Measurements from ENCODE around the gene PACS1.

PACS1 gene

DNA sequence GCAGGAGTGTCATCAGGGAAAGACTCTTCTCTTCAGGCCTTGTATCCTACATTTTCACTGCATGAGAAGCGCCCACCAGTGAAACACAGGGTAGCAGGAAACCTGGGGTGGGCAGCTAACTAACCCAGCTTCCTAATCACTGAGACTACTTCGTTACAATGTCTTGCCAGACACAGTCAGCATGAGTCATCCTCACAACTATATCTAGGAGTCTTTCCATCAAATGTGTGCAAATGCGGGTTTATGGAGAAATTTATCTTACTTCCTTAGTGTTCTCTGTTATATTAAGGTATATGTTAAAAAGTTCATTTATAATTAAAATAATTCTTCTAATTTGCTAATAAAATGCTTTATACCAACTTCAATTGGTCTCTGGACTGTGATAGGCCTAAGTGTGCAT, 118.5 kb downstream of the PACS1 start:
- no peak for DNase-seq

DNA sequence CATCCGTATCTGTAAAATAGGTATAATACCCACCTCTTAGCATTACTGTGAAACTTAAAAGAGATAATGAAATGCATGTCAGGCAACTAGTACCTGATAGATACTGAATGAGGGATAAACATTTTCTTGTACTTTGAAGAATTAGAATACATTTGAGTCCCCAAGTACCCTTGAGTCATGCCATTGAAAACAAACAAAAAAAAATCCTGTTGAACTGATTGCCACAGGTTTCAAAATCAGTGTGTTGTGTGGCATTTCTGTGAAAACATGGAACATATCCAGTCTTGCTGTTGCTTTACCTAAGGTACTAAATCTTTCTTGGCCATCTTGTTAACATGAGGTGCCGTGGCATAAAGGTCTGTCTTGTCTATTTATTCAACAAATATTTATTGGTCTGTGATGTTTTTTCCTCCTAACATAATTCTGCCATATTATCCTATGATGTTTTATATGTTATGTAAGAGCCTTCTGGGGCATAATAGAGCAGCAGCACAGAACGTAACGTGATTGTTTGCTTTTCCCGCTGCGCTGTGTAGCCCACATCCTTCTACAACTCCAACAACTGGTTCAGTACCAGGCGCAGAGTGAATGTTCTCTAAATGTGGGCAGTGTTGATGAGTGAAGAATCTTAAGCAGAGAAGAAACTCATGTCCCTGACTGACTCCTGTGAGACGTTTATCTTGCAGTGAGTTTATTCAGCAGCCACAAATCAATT, 119.1 kb downstream of the PACS1 start:
- DNase-seq, result no peak

DNA sequence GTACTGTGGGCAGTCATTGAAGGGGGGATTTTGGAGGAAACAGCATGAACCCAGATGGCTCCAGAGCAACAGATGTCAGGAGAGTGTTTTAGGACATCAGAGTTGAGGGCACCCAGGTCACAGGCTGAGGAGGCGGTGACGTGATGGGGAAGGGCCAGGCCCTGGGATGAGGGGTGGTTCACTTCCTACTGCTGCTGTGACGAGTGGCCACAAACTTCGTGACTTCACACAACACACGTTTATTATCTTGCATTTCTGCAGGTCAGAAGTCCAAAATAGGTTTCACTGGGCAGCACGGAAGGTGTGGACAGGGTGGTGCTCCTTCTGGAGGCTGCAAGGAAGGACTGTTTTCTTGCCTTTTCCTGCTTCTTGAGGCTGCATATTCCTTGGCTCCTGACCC, 120.7 kb downstream of the PACS1 start:
- no peak for DNase-seq

DNA sequence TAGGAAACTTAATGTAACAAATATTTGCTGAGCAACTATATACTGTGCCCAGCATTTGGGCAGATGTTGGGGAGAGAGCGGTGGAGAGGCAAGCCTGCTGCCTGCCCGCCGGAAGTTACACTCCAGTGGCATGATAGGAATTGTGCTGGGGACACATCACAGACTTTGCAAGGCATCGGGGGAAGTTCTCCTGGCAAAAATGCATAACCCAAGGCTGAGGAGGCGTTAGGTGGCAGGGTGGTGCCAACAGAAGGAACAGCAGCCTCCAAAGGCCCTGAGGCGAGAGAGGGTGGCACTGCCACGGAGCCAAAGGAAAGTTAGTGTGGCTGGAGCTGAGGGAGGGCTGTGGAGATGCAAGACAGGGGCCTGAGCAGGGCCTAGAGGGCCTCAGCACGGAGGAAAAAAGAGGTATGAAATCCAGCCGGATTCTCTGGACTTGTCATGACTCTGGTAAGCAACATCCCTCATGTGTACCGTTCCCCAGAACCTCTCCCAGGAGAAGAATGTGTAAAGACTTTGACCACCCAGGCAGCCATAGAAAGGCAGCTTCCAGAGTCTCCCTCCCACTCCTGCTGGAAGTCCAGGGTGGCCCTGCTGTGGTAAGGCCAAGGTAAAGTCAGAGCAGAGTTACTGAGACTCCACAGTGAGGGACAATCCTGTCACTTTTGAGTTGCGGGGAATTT, 122.2 kb downstream of the PACS1 start:
- DNase-seq, result no peak

DNA sequence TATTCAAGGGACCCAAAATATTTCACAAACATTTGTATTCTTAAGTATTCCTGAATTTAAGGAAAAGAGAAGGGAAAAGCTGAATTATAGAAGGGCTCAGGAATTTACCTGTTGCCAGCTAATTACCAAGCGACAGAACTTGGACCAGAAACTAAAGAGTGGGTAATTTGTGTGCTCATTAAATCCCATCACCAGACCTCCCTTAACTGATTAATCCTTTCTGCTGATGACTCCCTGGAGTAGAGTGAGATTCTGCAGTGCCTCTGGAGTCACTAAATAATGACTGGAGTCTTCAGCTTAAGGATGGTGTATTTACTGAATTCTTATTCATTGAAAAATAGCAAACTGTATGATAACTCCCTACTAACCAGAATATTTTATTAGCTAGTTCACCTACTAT, 124.3 kb downstream of the PACS1 start:
- DNase-seq, result no peak

DNA sequence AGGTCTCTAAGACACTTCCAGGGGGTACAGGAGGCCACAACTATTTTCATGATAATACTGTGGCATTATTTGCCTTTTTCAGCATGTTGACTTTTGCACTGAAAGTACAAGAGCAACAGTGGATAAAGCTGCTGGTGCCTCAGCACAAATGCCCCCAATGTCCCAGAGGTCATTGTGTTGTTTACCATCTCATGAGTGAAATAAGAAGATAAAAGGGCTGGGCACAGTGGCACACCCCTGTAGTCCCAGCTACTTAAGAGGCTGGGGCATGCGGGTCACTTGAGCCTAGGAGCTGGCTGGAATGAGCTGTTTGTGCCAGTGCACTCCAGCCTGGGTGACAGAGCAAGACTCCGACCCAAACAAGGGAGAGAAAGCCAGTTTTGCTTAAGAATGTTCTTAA, 125.8 kb downstream of the PACS1 start:
- no peak for DNase-seq

DNA sequence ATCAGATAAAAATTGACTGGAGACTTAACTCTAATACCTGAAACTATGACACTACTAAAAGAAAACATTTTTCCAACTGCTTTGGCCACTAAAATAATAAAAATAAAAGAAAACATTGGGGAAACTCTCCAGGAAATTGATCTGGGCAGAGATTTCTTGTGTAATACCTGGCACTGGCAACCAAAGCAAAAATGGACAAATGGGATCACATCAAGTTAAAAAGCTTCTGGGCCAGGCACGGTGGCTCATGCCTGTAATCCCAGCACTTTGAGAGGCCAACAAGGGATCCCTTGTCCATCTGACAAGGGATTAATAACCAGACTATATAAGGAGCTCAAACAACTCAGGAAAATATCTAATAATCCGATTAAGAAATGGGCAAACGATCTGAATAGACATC, 133.8 kb downstream of the PACS1 start:
- no peak for DNase-seq

DNA sequence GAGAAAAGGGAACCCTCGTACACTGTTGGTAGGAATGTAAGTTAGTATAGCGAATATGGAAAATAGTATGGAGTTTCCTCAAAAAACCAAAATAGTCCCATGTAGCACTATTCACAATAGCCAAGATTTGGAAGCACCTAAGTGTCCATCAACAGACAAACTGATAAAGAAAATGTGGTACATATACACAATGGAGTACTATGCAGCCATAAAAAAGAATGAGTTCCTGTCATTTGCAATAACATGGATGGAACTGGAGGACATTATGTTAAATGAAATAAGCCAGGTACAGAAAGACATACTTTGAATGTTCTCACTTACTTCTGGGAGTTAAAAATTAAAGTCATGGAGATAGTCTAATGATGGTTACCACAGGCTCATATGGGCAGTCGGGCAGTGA, 134.3 kb downstream of the PACS1 start:
- no peak for DNase-seq

DNA sequence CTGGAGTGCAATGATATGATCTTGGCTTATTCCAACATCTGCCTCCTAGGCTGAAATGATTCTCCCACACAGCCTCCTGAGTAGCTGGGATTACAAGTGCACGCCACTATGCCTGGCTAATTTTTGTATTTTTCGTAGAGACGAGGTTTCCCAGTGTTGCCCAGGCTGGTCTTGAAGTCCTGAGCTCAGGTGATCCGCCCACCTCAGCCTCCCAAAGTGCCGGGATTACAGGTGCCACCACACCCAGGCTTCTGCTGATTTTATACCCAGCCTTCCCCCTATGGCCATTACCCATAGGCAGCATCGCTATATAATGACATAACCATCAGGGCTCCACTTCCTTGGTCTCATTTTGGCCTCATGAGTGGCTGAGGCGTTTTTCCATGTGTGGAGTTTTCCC, 137.7 kb downstream of the PACS1 start:
- DNase-seq, result no peak

DNA sequence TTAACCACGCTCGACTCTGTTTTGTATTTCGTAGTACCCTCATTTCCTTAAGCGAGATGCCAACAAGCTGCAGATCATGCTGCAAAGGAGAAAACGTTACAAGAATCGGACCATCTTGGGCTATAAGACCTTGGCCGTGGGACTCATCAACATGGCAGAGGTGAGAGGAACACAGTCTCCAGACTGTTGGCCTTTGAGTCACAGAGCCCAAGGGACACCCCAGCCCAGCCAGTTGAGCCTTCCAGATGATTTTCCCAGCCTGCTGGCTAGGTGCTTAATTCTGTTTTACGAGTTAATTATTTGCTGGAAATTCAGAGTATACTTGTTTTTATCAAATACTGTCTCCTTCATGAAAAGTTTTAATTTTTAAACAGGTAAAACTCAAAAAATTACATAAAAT, 141.0 kb downstream of the PACS1 start:
- DNase-seq, result no peak

DNA sequence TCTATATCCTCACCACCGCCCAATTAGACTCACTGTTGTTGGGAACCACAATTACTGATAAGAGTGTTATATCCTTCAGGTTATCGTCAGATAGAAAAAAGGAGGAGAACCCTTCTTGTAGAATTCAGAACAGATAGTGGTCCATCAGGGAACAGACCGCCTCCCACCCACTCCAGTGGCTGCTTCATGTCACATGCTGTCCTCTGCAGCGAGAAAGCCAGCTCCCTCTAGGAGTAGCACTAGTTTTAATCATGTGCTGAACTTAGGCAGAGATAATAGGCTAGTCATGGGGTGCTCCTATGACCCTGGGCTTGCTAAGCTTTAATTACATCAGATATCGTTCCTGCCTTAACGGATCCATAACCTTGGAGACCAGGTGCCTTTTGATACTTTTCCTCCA, 146.8 kb downstream of the PACS1 start:
- DNase-seq, result no peak

DNA sequence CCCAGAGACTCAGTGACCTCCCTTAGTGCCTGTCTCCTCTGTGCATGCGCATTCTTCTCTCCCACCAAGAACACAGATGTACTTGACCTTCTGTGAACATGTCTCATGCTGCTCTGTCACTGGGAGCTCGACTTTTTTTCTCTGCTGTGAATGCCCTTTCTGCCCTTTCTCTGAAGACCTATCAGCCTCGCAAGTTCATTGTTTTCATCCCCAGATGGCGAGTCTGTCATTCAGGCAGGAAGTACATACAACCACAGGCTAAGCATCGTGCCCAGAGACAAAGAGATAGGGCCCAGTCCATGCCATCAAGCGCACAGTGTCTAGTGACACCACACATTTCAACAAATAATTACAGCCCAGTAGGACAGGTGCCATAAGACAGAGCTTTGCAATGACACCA, 148.0 kb downstream of the PACS1 start:
- DNase-seq, result no peak

DNA sequence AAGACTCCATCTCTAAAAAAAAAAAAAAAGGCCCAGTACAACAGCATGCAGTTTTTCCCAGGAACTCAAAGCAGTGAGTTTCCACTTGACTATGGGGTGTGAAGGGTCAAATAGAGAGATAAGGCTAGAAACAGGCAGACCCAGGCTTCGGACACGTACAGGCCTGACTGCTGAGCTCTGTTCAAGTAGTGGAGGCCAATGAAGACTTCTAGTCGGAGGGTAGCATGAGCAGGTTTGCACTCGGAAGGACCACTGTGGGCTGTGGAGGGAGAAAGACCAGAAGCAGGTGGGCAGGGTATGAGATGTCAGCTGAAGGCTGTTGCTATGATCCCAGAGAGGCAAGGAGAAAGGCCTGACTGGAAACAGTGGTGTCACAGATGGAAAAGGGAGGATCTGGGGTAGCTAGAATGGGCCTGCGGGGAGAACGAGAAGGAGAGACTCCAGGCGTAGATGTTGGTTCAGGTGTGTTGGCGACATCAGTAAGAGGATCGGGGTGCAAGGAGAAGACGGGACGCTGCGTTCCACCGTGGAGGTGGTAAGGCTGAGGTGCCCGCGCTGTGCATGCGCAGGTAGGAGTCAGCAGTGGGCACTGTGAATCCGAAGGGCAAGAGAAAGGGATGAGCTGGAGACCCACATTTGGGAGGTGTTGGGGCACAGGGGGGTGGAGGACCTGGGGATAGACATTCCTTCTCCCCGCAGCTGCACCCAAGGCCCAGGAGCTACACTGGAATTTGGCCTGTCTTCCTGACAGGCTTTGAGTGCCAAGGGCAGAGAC, 149.0 kb downstream of the PACS1 start:
- no peak for DNase-seq

DNA sequence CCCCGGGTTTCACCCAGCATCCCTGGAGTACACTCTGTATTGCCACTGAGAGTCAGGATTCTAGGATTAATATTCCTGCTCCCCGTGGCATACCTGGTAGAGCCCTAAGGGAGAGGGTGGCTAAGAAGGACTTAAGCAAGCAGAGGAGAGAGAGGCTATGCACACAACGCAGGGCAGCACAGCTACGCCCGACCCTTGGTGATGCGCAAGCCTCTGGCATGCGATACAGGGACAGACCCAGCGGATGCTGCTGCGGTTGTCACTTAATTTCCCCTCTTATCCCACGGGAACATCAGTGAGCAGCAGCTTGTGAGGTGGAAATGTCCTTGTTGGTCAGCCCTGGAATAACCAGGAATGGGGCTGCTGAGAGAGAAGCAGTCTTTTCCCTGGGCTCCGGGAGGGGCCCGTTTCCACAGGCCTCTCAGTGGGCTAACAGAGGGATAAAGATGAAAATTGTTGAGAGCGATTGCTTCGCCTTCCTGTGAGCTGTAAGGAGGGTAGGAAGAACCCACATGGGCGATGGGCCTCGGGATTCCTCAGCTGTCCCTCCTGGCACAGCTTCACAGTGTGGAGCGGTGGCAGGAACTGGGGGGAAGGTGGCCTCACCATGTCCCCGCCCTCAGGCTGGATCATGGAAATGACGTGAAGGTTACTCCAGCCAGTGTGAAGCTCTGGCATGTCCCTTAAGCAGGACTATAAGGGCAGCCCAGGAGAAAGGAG, 149.9 kb downstream of the PACS1 start:
- no peak for DNase-seq

DNA sequence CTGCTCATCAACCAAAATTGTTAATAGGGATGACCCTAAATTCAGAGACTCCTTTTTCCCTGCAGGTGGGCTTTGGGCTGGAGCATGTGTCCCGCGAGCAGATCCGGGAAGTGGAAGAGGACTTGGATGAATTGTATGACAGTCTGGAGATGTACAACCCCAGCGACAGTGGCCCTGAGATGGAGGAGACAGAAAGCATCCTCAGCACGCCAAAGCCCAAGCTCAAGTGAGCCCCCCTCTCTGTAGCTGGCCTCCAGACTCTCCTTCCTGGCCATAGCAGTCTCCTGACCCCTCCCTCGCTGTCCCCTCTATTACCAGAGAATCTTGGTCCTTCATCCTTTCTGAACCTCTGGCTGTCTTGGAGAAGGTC, 150.5 kb downstream of the PACS1 start:
- no peak for DNase-seq

DNA sequence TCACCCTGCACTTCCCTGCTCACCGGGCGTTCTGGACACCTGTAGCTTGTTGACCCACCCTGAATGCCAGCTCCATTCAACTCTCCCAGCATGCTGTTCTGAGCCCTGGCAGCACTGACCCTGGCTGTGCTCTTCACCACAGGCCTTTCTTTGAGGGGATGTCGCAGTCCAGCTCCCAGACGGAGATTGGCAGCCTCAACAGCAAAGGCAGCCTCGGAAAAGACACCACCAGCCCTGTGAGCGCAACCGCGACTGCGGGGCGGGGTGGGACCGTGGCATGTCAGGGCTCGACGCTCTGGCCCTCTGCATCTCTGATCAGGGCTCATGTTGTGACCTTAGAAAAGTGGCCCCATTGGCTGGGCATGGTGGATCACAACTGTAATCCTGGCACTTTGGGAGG, 150.9 kb downstream of the PACS1 start:
- no peak for DNase-seq

DNA sequence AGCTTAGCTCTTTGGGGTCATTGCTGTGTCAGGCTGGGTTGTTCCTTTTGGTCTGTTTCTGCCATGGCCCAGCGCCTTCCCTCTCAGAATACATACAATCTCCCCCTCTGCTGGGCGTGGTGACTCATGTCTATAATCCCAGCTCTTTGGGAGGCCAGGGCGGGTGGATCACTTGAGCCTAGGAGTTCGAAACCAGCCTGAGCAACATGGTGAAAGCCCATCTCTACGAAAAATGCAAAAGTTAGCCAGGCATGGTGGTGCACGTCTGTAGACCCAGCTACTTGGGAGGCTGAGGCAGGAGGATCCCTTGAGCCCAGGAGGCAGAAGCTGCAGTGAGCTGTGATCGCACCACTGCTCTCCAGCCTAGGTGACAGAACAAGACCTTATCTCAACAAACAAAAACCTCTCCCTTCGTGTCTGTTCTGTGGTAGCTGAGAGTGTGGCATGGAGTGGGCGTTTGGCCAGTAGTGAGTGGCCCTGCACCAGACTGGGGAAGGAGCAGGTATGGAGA, 151.7 kb downstream of the PACS1 start:
- no peak for DNase-seq

DNA sequence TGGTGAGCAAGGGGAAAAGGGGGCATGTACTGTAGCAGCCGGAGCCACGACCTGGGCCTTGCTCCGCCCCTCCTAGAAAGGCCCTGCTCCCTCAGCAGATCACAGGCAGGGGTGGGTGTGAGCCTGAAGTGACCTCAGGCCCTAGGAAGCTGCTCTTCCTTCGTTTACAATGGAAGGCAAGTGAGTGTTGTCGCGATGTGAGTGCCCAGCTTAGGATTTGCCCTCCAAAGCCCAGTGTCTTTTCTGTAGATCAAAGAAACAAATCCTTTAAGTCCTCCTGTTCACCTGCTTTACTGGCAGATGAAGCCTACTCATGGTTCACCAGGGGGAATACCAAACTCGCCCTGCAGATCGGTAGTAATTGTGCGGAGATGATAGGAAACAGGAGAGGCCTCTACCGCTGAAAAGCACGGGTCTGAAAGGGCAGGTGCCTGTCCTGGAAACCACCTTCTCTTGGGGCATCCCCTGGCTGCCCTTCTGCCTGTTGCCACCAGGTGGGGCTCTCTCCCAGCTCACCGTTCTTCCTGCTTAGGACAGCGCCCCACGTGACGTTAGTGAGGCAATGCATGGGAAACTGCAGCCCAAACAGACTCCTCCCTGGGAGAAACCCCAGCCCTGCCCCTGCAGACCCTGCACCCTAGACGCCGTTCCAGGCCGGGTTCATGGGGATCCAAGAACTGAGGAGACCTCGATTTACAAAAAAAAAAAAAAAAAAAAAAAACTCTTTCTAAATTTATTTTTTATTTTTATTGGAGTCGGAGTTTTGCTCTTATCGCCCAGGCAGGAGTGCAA, 152.5 kb downstream of the PACS1 start:
- DNase-seq, result peak; percentile 86 to 94 (median 93)

DNA sequence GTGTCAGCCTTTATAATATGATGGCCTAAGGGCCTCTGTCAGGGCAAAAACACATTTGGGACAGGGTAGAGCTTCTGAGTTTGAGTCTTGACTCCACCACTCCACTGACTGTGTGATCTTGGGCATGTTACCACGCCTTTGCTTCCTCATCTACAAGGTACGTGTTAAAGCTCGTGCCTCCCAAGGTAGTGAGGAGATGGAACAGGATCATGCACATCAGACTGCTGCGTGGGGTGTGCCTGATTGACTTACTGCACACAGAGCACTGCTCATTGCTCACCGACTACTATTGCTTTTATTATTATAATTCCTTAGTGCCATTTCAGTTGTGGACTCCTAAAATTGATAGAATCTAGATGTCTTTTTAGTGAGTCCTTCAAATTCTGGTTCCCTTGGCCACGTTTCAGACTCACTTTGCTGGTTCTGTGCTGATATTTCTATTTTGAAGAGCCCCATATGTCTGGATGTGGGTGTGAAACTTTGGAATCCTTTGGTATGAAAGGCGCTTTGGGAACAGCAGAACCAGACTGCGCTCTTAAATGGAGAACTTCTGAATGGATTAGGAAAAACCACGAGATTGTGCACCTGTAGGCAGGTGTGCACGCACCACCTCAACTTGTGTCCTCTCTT, 154.3 kb downstream of the PACS1 start:
- no peak for DNase-seq

DNA sequence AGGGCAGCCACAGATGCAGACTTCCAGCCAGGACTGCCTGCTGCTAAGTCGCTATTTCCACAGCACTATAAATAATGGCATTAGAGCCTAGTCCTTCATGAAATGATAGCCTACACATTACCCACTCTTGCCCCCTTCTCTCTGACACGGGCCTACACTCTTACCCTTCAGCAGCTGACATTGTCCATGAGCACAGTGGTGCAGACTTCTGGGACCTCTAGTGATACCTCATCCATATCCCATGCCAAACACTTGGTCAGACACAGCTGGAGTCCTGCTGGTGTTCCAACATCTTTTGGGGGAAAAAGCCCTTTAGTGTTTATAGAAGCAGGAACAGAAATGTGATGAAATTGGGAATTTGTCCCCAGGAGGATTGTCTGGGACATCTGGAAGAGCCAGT, 155.0 kb downstream of the PACS1 start:
- DNase-seq, result no peak

DNA sequence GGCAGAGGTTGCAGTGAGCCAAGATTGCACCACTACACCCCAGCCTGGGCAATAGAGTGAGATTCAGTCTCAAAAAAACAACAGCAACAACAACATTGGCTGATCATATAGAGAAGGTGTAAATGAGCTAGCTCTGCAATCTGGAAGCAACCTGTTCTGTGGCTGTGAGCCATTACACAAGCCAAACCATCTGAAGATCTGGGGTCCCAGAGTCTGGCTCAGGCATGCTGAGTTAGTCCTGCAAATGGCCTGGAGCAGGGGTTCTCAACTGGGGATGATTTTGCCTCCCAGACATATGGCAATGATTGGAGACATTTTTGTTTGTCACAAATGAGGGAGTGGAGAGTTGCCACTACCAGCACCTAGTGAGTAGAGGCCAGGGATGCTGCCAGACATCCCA, 156.0 kb downstream of the PACS1 start:
- no peak for DNase-seq

DNA sequence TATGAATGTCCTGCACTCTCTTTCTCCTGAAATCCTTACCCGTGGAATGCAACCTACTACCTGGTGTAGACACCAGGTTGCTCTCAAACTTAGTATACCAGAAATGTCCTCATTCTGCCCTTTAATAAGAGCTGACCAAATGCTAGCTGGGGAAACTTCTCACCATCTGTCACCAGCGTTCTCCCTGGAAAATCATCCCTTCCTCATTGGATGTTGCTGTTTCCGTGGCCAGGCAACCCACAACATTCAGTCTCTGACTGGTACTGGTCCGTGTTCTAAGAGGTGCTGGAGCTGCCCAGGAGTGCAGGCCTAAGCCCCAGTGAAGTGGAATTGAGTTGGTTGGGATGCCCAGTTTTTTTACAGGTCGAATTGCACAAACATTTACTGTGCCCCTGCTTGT, 157.6 kb downstream of the PACS1 start:
- DNase-seq, result no peak

All from T-helper 1 cell (primary cell).